Keratinocyte (primary cell): ENCODE measurements around the gene ADGRV1. TPM values are rescaled to one million over a fixed set of nuclear protein-coding genes. Genes with fewer than 3 reads are reported as not detected.

ENCODE experiments used
- DNase-seq: peaks from one replicate; pipeline ENCODE4 v3.0.0-alpha.2; 2011; ENCODE audit warnings: low read depth, missing footprints, low spot score
- FAIRE-seq: peaks from 2 replicates; lab custom pipeline; 2011; peaks lifted over from hg19 to GRCh38; lab: Jason Lieb, UNC
- H2AFZ ChIP-seq: 2 replicates; pipeline ENCODE4 v1.6.0; 2012; ENCODE audit warnings: low read length, control low read depth, inconsistent platforms; ENCODE audit not compliant: control insufficient read depth
- H3K27ac ChIP-seq: 2 replicates; pipeline ENCODE4 v1.5.1; 2011; ENCODE audit warnings: low read length; ENCODE audit not compliant: control insufficient read depth, insufficient read depth
- H3K27me3 ChIP-seq: 3 replicates; pipeline ENCODE4 v1.6.0; 2011; ENCODE audit warnings: low read length; ENCODE audit not compliant: control insufficient read depth, insufficient read depth; ENCODE audit errors: extremely low read depth
- H3K36me3 ChIP-seq, 2 experiments: 2 replicates in 1 of 2; 3 replicates in 1 of 2; pipeline ENCODE4 v1.5.1; 2011; ENCODE audit warnings: low read length in 2 of 2, mild to moderate bottlenecking in 1 of 2; ENCODE audit not compliant: control insufficient read depth in 2 of 2, insufficient read depth in 2 of 2; ENCODE audit errors: extremely low read depth in 1 of 2
- H3K4me1 ChIP-seq: 3 replicates; pipeline ENCODE4 v1.5.1; 2011; ENCODE audit warnings: low read length; ENCODE audit not compliant: control insufficient read depth, insufficient read depth; ENCODE audit errors: extremely low read depth
- H3K4me2 ChIP-seq: 3 replicates; pipeline ENCODE4 v1.6.0; 2011; ENCODE audit warnings: low read depth, low read length; ENCODE audit not compliant: control insufficient read depth, insufficient read depth; ENCODE audit errors: extremely low read depth
- H3K4me3 ChIP-seq, 3 experiments: fragments of 200-600 bp in 1 of 3; sonication (generic) in 1 of 3; 2 replicates in 2 of 3; 3 replicates in 1 of 3; pipeline ENCODE4 v1.5.1; 2011 to 2016; ENCODE audit warnings: low read length in 3 of 3, mild to moderate bottlenecking in 3 of 3, control low read depth in 2 of 3, inconsistent platforms in 1 of 3, low read depth in 1 of 3, mixed read lengths in 1 of 3, mixed run types in 1 of 3, moderate library complexity in 1 of 3; ENCODE audit not compliant: control insufficient read depth in 2 of 3, insufficient read depth in 2 of 3; ENCODE audit errors: extremely low read depth in 1 of 3
- H3K79me2 ChIP-seq: 2 replicates; pipeline ENCODE4 v1.6.0; 2012; ENCODE audit warnings: low read length; ENCODE audit not compliant: control insufficient read depth, insufficient read depth
- H3K9ac ChIP-seq: 3 replicates; pipeline ENCODE4 v1.6.0; 2011; ENCODE audit warnings: low read length; ENCODE audit not compliant: control insufficient read depth, insufficient read depth; ENCODE audit errors: extremely low read depth
- H3K9me1 ChIP-seq: 3 replicates; pipeline ENCODE4 v1.6.0; 2011; ENCODE audit warnings: low read length; ENCODE audit not compliant: control insufficient read depth, insufficient read depth; ENCODE audit errors: extremely low read depth
- H3K9me3 ChIP-seq: 2 replicates; pipeline ENCODE4 v1.5.1; 2012; ENCODE audit warnings: low read depth, low read length; ENCODE audit not compliant: control insufficient read depth
- H4K20me1 ChIP-seq: 3 replicates; pipeline ENCODE4 v1.6.0; 2011; ENCODE audit warnings: low read length; ENCODE audit not compliant: control insufficient read depth, insufficient read depth; ENCODE audit errors: extremely low read depth
- EZH2 ChIP-seq: IDR thresholded peaks from one replicate; pipeline ENCODE4 v1.6.1; 2012; ENCODE audit warnings: inconsistent platforms, mild to moderate bottlenecking, low read length, moderate library complexity
- dilution Hi-C: fragments of 300-500 bp; cut with MboI; formaldehyde crosslinking; loops from one replicate; pipeline ENCODE4 v1.7.0; 2020; ENCODE audit warnings: low sequenced_read_pairs; ENCODE audit not compliant: extremely low pct_ligation_motif_present
- polyA plus RNA-seq, 5 experiments: library from polyadenylated mRNA; depleted of rRNA in 3 of 5; stranded (reverse) in 3 of 5; stranded (forward) in 1 of 5; unstranded in 1 of 5; fragments of >200 nt; gene quantifications; 1 replicate in 1 of 5; 2 replicates in 3 of 5; 3 replicates in 1 of 5; pipeline versions ENCODE4 v1.2.1 to v1.2.3, GENCODE V29; 2011 to 2012; ENCODE audit warnings: missing spikeins in 2 of 5, low read depth in 1 of 5, low replicate concordance in 1 of 5
- TF ChIP-seq, protein P1 (sequence below), 3 experiments: IDR thresholded peaks in 1 of 3; conservative IDR thresholded peaks in 1 of 3; optimal IDR thresholded peaks in 1 of 3; 2 replicates in 2 of 3; 3 replicates in 1 of 3; pipeline versions ENCODE3 to v1.5.1; 2011; ENCODE audit warnings: low read length in 3 of 3, mild to moderate bottlenecking in 3 of 3, moderate library complexity in 2 of 3, control low read depth in 1 of 3, inconsistent platforms in 1 of 3; ENCODE audit not compliant: insufficient read depth in 2 of 3; ENCODE audit errors: extremely low read depth in 1 of 3

Gene ADGRV1
- polyA plus RNA-seq, 1 donor (not counting 4 experiments of a cell fraction or from before 2014, with no cell fraction given) = 0.05 TPM

DNA sequence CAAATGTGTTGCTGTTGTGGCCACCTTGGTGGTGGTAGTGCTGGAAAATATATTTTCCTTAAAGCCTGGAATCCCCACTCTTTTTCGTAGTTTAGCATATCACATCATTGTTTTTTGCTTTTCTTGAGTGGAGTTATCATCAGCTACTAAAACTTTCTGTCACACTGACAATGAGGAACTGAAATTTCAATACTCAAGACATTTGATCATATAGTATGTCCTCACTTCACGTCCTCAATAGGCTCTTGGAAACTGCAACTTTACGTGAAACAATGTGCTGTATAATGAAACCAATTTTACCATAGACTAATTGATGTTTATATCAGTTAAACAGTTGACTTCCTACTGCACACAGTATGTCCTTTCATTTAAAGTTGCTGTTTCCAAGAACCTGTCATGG, 265.8 kb downstream of the ADGRV1 start:
- FAIRE-seq = no peak
- Histone ChIP-seq H3K27me3 (no peaks in the 10 kb centered on the region), H3K9me3 (no peaks in the 10 kb centered on the region), H3K4me2 (no peak overlapping the region), H3K79me2 (no peaks in the 10 kb centered on the region), H3K27ac (no peak overlapping the region), H3K4me1 (no peaks in the 10 kb centered on the region), H4K20me1 (no peaks in the 10 kb centered on the region), H3K4me3 (no peak overlapping the region), H3K9ac (no peak overlapping the region), H2AFZ (no peak overlapping the region), H3K36me3 (no peaks in the 10 kb centered on the region), H3K9me1 (no peaks in the 10 kb centered on the region)
- dilution Hi-C loops = no loop called here
- no peak for TF ChIP-seq EZH2
- TF ChIP-seq, protein P1, sequence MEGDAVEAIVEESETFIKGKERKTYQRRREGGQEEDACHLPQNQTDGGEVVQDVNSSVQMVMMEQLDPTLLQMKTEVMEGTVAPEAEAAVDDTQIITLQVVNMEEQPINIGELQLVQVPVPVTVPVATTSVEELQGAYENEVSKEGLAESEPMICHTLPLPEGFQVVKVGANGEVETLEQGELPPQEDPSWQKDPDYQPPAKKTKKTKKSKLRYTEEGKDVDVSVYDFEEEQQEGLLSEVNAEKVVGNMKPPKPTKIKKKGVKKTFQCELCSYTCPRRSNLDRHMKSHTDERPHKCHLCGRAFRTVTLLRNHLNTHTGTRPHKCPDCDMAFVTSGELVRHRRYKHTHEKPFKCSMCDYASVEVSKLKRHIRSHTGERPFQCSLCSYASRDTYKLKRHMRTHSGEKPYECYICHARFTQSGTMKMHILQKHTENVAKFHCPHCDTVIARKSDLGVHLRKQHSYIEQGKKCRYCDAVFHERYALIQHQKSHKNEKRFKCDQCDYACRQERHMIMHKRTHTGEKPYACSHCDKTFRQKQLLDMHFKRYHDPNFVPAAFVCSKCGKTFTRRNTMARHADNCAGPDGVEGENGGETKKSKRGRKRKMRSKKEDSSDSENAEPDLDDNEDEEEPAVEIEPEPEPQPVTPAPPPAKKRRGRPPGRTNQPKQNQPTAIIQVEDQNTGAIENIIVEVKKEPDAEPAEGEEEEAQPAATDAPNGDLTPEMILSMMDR (optimal IDR thresholded peaks at IDR 0.05 in 1 of 3, IDR thresholded peaks at IDR 0.05 in 1 of 3, conservative IDR thresholded peaks at IDR 0.05 in 1 of 3; ENCODE audit: extremely low read depth in 1 of 3, insufficient read depth in 2 of 3, low read length in 3 of 3) = no peak
- DNase-seq = no peak

DNA sequence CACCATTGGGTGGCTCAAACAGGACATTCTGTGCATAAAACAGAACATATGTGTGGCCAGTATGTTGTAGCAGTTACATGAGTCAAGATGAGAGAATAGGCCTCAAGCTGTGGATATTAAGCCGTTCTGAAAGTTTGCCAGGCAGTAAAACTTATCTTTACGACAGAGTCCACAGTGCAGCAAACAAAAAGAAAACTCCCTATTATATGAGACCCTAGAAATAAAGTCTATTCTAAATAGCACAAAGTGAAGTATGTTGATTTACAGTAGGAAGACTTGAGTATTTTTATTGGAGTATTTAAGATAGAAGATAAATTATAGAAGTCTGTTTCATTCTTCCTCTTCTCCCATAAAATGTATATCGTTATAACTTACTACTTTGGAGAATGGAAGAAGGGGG, 271.5 kb downstream of the ADGRV1 start:
- Histone ChIP-seq H3K9ac (no peak overlapping the region), H3K27me3 (no peaks in the 10 kb centered on the region), H3K4me1 (no peaks in the 10 kb centered on the region), H3K9me1 (no peaks in the 10 kb centered on the region), H3K79me2 (no peaks in the 10 kb centered on the region), H3K4me2 (no peak overlapping the region), H3K4me3 (no peak overlapping the region), H3K36me3 (no peaks in the 10 kb centered on the region), H4K20me1 (no peaks in the 10 kb centered on the region), H3K27ac (no peak overlapping the region), H3K9me3 (no peaks in the 10 kb centered on the region), H2AFZ (no peak overlapping the region)
- no peak for DNase-seq
- no peak for FAIRE-seq
- dilution Hi-C loops = no loop called here
- TF ChIP-seq, protein P1 (optimal IDR thresholded peaks at IDR 0.05 in 1 of 3, IDR thresholded peaks at IDR 0.05 in 1 of 3, conservative IDR thresholded peaks at IDR 0.05 in 1 of 3; ENCODE audit: extremely low read depth in 1 of 3, insufficient read depth in 2 of 3, low read length in 3 of 3) = no peak
- TF ChIP-seq EZH2 = no peak
